NCI-H2107 treated with DMSO at 0.1 percent for 48 hours (cell line): ENCODE data around the gene RAI1.
A peak's percentile ranks its signal among the peaks of the same experiment; 100 is the strongest.
"Not testable (repeated sequence)": the region's sequence is repeated elsewhere in the genome, so short reads cannot be mapped to it uniquely, and the experiment has no call there.

Experiments
- DNase-seq: peaks from one replicate; lab custom pipeline; 2025; ENCODE audit not compliant: unreplicated experiment; lab: John Stamatoyannopoulos, UW

Gene RAI1

DNA sequence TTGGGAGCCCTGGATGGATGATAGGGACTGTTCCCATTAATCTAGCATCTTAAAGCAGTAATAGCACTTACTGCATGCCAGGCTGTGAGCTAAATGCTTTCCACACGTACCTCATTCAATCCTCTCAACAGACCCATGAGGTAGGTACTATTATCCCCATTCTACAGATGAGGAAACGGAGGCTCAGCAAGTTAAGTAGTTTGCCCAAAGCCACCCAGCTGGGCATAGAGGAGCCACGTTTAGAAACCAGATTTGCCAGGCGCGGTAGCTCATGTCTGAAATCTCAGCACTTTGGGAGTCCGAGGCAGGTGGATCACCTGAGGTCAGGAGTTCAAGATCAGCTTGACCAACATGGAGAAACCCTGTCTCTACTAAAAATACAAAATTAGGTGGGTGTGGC, 2.0 kb upstream of the RAI1 start:
- no peak for DNase-seq

DNA sequence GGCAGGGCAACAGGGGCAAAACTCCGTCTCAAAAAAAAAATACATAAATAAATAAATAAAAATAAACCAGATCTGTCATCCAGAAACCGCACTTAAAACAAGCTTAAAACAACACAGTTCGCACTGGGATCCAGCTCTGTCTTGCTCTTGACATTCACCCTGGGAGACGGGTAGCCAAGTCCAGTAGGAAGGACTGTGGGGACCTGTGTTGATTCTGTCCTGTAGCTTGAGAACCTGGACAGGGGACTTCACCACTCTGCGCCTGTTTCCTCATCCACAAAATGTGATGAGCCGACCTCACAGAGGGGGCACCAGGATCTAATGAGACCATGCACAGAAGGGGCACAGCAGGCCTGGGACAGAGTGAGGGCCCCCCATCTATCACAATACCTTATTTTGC, 1.5 kb upstream of the RAI1 start:
- DNase-seq, result no peak

DNA sequence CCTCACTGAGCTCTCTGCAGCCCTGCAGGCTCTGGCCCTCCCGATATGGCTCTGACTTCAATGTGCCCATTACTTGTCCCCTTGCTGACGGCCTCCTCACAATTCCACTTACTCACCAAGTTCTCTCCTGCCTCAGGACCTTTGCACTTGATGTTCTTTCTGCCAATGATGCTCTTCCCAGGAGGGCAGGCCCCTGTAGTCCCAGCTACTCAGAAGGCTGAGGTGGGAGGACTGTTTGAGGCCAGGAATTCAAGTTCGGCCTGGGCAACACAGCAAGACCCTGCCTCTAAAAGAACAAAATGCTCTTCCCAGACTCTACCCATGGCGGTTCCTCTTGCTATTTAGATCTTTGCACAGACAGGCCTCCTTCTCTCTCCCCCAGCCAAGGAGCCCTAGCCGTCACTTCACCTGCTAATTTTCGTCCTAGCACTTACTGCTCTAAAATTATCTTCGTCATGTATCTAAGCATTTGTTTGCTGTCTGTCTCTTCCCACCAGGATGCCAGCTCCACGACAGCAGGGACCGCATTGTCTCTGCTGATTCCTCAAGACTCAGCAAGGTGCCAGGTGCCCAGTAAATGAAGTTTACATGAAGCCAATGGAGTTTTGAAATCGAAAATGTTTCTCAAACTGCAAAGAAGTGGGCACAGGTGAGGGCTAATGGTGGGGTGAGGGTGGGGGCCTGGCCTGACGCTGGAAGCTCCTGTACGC, 626 bp upstream of the RAI1 start:
- no peak for DNase-seq

DNA sequence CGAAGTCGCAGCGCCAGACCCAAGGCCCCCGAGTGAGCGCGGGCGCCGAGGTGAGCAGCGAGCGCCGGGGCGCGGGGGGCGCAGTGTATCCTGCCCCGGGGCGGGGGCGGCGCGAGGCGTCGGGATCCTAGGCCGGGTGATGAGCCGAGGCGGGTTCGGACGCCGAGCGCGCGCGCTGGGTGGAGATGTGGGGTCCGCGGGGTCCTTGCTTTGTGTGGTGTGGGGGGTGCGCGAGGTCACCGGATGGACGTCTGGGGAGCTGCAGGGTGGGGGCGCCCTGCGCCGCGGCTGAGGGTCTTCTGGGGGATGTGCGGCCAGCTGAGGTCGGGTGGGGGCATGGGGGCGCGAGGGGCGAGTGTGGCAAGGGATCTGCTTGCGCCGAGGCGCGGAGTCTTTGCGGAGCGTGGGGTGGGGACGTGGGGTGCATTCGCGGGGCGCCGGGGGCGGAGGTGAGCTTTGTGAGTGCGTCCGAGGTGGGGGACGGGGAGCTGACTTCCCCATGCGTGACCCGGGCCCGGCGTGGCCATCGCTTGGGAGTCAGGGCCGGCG, 560 bp downstream of the RAI1 start:
- DNase-seq, result no peak

DNA sequence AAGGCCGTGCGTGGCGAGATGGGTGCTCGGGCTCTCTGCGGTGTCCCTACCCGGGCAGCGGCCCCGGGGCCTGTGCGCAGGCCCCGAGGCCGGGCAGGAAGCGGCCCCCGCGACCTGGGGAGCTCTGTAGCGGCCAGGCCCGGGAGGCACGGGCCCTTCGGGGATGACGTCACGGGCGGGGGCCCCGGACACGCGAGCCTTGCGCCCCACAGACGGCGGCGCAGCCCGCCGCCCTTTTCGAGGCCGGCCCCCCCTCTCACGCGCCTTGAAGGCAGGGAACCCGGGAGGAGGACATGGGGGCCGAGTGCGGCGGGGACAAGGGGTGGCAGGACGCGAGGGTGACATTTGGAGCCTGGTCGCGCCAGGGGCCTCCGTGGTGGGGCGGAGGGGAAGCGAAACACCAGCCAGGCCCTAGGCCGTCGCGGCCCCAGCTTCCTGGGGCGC, 1.1 kb downstream of the RAI1 start:
- no peak for DNase-seq

DNA sequence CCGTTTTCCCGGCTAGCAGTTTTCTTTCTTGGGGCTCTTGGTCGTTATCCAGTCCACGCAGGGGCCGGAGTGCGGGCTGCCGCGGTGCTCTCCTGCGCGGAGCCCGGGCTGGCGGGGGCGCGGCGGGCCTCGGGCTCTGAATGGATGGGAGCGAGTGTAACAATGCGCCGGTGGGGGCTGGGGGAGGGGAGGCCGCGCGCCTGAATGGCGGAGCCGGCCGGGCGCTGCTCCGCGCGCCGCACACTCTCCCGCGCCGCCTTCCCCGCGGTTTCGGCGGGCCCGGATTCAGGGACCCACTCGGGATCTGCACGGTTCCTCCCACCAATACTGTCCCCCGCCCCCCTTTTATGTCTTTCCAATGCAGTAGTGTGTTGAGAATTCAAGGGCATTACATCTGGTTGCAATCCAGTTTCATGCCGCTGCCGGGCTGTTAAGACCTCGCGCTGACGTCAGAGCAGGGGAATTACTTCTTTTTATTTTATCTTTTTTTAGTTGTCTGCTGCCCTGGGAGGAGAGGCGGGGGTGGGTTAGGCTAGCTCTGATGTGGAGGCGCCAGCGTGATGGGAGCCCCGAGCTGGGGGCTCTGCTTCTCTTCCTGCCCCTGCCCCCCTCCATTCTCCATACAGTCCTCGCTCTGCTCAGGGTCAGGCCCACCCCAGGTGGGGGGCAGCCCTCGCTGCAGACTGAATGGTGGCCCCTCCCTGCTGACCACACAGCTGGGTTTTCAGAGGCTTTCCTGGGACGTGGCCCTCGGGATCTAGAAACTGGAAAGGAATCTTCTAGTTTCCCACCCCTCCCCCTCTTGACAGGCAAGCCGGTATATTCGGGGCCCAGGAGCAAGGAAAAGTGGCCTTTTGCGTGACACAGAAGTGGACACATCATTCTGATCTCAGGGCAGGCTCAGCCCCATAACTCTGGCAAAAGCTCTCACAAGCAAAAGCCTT, 1.8 kb downstream of the RAI1 start:
- no peak for DNase-seq

DNA sequence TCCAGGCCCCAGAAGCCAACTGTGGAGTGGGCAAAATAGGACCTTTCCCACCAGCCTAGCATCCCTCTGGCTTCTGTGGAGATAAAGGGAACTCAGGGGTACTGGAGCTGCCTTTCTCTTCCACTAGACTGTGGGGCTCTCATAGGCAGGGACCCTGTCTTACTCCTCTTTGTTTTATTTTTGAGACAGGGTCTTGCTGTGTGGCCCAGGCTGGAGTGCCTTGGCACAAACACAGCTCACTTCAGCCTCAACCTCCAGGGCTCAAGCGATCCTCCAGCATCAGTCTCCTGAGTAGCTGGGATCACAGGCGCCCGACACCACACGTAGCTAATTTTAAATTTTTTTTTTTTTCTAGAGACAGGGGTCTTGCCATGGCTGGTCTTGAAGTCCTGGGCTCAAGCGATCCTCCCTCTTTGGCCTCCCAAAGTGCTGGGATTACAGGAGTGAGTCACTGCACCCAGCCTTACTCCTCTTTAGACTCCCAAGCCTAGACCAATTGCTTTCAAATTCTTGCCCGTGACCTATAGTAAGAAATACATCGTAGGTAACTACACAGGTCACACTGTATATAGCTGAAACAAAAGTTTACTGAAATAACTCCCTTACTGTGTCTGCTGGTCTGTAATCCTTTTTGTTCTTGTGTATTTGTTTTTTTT, 2.6 kb downstream of the RAI1 start:
- no peak for DNase-seq

DNA sequence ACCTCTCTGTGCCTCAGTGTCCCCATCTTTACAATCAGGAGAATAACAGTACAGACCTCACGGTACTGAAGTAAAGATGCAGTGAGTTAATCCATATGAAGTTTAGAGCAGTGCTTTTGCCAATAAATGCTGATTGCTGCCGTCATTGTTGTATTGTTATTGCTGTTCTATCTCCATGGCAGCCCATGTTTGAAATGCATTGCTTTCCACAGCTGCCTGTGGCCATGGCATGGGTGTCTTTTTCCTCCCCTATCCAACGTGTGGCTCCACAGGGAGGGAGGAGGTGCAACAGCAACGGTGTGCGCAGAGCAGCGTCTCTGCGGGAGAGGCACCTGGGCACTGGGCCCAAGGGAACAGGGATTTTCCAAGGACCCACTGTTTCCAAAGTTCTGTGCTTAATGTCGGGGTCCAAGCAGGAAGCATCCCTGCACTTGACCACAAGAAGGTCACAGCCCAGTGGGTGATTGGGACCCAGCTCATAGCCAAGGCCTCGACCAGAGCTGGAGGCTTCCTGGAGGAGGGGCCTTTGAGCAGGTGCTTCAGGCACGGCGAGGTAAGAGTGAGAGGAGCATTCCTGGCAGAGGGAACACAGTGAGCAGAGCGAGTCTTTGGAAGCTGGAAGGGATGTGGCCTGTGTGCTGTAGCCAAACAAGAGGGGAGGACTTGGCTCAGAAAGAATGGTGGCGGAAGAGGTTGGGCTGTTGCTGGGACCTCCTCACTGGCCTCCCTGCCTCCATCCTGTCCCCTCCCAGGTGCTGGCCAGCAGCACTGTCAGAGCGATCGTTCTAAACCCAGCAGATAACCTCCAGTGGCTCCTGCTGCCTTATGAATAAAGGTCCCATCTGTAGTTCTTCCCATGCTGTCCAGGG, 3.9 kb downstream of the RAI1 start:
- DNase-seq, result no peak

DNA sequence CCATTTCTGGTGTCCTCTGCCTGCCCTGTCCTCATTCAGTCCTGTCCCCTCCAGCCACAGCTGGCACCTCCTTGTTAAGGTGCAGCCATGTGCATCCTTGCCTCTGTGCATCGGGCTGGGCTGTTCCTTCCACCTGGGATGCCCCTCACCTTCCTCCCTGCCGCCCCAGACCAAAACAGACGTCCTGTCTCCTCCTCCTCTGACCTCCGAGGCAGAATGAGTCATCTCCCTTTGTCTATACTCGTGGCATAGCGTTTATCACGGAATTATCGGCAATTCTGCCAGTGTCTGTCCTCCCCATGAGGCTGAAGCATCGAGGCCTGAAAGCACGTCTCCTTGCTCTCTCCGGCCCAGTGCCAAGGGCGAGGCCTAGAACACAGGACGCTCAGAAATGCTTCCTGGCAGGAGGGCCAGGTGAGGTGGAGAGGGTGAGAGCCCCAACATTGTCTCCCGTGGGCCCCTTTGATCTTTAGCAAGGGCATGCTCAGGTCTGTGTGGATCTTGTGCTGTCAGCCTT, 4.6 kb downstream of the RAI1 start:
- DNase-seq, result no peak

DNA sequence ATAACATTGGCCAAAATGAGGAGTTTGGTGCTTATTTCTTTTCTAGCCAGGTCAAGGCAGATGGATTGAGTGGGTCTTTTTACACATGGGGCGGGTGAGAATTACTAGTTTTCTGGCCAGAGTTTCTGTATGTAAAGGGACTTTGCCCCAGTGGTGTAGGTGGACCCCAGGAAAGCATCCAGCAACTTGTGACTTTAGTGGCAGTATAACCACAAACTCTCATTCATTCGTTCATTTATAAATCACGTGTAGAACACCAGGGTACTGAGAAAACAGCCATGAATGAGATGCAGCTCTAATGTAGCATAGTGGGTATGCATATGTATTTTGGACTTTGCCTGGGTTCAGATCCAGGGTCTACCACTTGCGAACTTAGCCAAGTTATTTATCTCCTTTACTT, 8.1 kb downstream of the RAI1 start:
- no peak for DNase-seq

DNA sequence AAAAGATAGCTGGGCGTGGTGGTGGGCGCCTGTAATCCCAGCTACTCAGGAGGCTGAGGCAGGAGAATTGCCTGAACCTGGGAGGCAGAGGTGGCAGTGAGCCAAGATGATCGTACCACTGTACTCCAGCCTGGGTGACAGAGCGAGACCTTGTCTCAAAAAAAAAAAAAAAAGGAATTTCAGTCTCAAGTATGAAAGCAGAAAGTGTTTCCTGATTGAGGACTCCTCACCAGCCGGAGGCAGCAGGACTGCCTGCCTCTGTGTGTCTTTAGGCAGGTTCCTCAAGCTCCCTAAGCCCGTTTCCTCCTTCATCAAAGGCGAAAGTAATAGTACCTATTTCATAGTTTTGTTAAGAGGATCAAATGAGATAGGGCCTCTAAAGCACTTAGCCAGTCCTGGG, 9.0 kb downstream of the RAI1 start:
- not testable (repeated sequence) for DNase-seq

DNA sequence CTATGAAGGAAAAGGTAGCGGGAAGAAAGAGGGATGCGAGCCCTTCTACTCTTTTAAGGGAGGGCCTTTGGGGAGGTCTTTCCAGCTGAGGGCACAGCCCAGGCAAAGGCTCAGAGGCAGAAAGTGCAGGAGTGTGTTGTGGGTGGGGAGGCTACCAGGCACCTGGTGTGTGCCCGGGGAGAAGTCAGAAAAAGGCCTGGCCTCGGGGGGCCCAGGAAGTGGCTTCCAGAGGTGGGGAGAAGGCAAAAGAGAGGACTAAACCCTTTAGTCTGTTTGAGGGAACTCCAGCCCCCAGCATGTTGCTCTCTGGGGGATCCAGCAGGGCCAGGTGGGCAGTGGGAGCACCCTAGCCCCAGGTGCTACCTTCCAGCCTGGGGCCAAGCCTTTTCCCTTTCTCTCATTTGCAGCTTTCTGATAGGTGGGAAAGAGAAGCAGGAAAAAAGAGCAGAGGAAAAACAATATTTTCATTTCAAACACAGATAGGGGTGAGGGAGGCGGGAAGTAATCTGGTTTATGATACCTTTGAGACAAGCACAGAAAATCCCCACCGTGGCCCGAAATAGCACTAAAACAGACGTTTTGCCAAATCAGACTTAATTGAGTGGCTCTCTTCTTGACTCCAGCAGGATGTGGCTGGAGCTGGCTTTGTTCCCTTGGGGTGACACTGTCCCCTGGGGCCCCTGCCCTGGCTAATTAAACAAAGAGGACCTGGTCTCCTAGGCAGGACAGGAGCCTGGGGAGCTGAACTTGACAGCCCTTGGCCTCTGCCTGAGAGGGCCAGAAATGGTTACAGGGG, 10.4 kb downstream of the RAI1 start:
- no peak for DNase-seq

DNA sequence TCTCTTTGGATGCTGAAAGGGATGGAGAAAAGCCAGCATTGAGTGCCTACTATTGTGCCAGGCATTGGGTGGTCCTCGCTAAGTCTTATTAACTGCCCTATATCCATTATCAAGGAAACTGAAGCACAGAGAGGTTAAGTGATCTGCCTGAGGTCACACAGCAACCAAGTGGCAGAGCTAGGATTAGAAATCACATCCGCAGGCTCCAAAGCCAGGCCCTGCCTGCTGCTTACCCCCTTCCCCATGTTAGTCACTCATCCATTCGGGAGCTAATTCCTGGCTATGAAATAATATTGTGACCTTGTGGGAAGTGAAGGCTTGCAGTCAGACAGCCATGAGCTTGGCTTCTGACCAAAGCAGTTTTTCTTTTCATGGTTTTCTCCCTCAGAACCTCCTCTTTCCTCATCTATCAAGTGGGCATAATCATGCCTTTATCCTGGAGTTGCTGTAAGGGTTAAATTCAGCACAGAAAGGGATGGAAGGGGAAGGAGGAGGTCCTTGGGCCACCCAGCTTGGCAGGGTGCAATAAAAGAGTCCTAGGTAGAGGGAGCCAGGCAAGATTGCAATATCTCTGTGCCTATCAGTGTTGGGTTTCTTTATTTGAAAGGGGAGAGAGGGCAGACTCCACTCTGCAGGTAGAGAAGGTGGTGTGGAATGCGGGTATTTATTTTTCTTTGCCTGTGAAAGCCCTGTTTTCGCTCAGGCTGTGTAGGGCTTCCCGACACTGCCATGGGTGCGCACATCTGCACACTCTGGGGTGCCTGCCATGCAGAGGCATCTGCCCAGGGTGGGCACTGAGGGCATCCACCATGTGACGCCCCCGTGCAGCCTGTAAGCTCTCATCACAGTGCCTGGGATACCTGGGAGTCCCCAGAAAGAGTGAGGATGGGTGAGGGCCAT, 11.3 kb downstream of the RAI1 start:
- peak; percentile 34 for DNase-seq

DNA sequence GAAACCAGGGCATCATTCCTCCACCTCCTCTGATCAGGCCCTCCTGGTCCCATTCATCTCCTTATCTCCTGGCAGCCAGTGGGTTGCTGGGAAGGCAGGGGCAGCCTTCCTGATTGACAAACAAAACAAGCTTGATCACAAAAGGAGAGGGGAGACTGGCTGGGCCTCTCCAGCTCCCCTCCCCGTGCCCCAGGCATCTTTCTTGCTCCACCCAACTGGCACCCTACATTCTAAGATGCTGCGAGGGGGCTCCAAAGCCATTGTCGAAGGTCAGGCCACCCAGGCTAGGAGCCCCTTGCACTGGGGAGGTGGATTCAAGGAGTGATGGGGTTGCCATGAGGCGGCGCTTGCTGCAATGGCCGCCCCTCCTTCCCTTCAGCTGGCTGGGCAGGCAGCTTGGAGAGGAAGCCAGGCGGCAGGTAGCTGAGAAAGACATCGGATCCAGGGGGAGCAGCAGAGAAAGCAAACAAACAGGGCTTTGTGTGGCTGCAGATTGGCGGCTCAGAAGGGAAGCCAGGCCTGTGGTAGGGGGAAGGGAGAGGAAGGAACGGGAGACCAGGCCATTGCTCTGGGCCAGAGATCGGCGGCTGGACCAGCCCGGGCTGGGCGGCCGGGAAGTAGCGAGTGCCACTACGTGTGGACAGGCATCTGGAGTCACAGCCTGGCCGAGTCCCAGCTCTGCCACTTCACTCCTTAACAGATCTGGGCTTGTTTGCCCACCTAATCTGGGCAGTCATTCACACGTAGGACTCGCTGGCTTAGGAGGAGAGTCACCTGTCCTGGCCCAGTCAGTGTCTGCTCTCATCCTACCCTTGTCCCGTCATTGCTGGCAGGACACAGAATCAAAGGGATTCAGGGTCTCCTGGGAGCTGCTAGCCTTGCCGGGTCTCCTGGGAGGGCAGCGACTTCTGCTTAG, 12.3 kb downstream of the RAI1 start:
- peak; percentile 53 for DNase-seq

DNA sequence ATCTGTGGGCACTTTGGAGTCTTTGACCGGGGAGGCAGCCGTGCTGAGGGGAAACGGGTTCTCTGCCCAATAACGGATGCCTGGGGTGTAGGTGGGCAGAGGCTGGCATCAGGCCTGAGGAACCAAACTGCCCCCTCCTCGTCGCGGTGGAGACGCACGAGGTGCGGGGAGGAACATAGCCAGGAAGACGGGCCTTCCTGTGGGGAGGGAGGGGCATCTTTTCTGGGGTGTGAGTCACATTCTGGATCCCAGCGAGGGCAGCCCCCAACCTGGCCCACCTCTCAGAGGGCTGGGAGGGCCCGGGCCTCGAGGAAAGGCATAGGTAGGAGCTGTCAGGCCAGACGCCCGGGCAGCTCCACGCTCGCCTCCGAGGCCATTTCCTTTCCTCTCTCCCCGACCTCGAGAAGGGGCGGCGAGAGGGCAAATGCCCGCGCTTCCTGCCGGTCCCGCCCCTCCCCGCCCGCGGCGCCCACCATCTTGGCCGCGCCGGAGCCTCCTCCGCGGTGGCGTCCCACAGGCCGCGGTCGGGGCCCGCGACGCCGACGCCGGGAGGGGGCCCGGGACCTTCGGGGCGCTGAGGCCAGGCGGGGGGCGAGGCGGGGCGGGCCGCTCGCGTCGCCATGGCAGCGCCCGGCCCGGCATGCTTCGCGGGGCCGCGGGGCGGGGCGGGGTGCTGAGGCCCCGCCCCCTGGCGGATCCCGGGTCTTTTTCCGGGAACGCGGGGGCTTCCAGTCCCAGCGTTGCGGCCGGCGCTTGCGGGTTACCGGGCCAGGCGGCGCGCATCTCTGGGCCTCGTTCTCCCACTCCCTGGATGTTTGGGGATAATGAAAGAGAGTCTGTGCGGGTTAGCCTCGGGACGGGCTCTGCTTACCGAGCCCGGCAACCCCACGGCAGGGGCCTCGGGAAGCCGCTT, 13.2 kb downstream of the RAI1 start:
- DNase-seq, result no peak

DNA sequence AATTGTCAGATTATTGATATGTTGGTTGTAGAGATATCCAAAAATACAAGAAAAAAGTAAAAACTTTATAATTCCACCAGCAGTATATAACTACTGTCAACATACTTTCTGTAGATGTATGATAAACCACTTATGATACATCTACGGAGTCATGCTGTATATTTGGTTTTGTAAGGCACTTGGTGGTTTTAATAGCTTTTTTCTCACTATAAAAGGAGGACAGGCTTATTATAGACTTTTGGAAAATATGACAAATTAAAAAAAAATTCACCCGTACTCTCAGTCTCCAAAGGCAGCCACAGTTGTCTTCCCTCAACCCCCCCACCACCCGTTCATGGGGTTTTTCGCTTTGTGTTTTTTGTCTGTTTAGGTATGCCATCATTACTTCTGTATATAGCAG, 14.8 kb downstream of the RAI1 start:
- DNase-seq, result no peak
